H9 (cell line): Measurements from ENCODE around the gene TBXAS1. TPM values are rescaled to one million over a fixed set of nuclear protein-coding genes. Genes with fewer than 3 reads are reported as not detected.

ENCODE experiments used
- DNase-seq: peaks from one replicate; pipeline ENCODE4 v3.0.0-alpha.2; 2017
- H2AFZ ChIP-seq: one replicate; pipeline ENCODE4 v1.6.1; 2013; ENCODE audit warnings: mild to moderate bottlenecking, low read length, control low read depth, moderate library complexity
- H2AK5ac ChIP-seq: 2 replicates; pipeline ENCODE4 v1.6.1; 2013; ENCODE audit warnings: low read length, control low read depth, mixed read lengths; ENCODE audit not compliant: insufficient read length
- H2BK120ac ChIP-seq: one replicate; pipeline ENCODE4 v1.6.1; 2013; ENCODE audit warnings: low read depth, mild to moderate bottlenecking, low read length, control low read depth, inconsistent platforms; ENCODE audit not compliant: poor library complexity, severe bottlenecking
- H2BK12ac ChIP-seq: 2 replicates; pipeline ENCODE4 v1.6.1; 2013; ENCODE audit warnings: low read length, control low read depth, mixed read lengths, low read depth; ENCODE audit not compliant: insufficient read length
- H2BK15ac ChIP-seq: 2 replicates; pipeline ENCODE4 v1.6.1; 2013; ENCODE audit warnings: low read depth, low read length, control low read depth
- H2BK20ac ChIP-seq: one replicate; pipeline ENCODE4 v1.6.1; 2013; ENCODE audit warnings: low read depth, mild to moderate bottlenecking, low read length, control low read depth, inconsistent platforms; ENCODE audit not compliant: poor library complexity, severe bottlenecking
- H2BK5ac ChIP-seq: 2 replicates; pipeline ENCODE4 v1.6.1; 2013; ENCODE audit warnings: low read length, control low read depth, mixed read lengths; ENCODE audit not compliant: insufficient read length
- H3K14ac ChIP-seq: 2 replicates; pipeline ENCODE4 v1.6.1; 2013; ENCODE audit warnings: low read length, control low read depth; ENCODE audit not compliant: insufficient read depth
- H3K18ac ChIP-seq: 2 replicates; pipeline ENCODE4 v1.6.1; 2013; ENCODE audit warnings: low read depth, mild to moderate bottlenecking, mixed read lengths, low read length, control low read depth; ENCODE audit not compliant: insufficient read length
- H3K23ac ChIP-seq: 2 replicates; pipeline ENCODE4 v1.6.1; 2013; ENCODE audit warnings: low read length, control low read depth, mixed read lengths, low read depth; ENCODE audit not compliant: insufficient read length
- H3K23me2 ChIP-seq: 2 replicates; pipeline ENCODE4 v1.6.1; 2013; ENCODE audit warnings: low read depth, mild to moderate bottlenecking, mixed read lengths, low read length, control low read depth; ENCODE audit not compliant: insufficient read length, poor library complexity, severe bottlenecking
- H3K27ac ChIP-seq: 2 replicates; pipeline ENCODE4 v1.5.1; 2013; ENCODE audit warnings: low read length, control low read depth, mixed read lengths, low read depth; ENCODE audit not compliant: insufficient read length
- H3K27me3 ChIP-seq: 2 replicates; pipeline ENCODE4 v1.6.1; 2013; ENCODE audit warnings: low read length, control low read depth, inconsistent platforms; ENCODE audit not compliant: insufficient read depth
- H3K4ac ChIP-seq: 2 replicates; pipeline ENCODE4 v1.6.1; 2013; ENCODE audit warnings: low read depth, mild to moderate bottlenecking, control low read depth, inconsistent platforms, low read length, moderate library complexity
- H3K4me1 ChIP-seq: 2 replicates; pipeline ENCODE4 v1.6.1; 2013; ENCODE audit warnings: low read length, control low read depth, inconsistent platforms; ENCODE audit not compliant: insufficient read depth
- H3K4me2 ChIP-seq: 2 replicates; pipeline ENCODE4 v1.6.1; 2013; ENCODE audit warnings: low read length, control low read depth, mixed read lengths; ENCODE audit not compliant: insufficient read length, insufficient read depth
- H3K56ac ChIP-seq: 2 replicates; pipeline ENCODE4 v1.6.1; 2013; ENCODE audit warnings: low read depth, mild to moderate bottlenecking, mixed read lengths, low read length, control low read depth; ENCODE audit not compliant: insufficient read length
- H3K79me1 ChIP-seq: 2 replicates; pipeline ENCODE4 v1.6.1; 2013; ENCODE audit warnings: low read depth, mild to moderate bottlenecking, moderate library complexity, low read length, control low read depth, inconsistent platforms; ENCODE audit not compliant: insufficient read depth, poor library complexity, severe bottlenecking
- H3K79me2 ChIP-seq: 2 replicates; pipeline ENCODE4 v1.6.1; 2013; ENCODE audit warnings: low read length, control low read depth, inconsistent platforms; ENCODE audit not compliant: insufficient read depth
- H3K9ac ChIP-seq: 2 replicates; pipeline ENCODE4 v1.6.1; 2013; ENCODE audit warnings: low read length, control low read depth, mixed read lengths; ENCODE audit not compliant: insufficient read length; ENCODE audit errors: extremely low read depth
- H3K9me3 ChIP-seq: one replicate; pipeline ENCODE4 v1.6.1; 2013; ENCODE audit warnings: low read depth, low read length, inconsistent platforms; ENCODE audit not compliant: control insufficient read depth
- H3T11ph ChIP-seq: one replicate; pipeline ENCODE4 v1.6.1; 2013; ENCODE audit warnings: mild to moderate bottlenecking, low read length, control low read depth, inconsistent platforms
- H4K20me1 ChIP-seq: one replicate; pipeline ENCODE4 v1.6.1; 2013; ENCODE audit not compliant: control insufficient read depth, insufficient read length, insufficient read depth
- H4K5ac ChIP-seq: 2 replicates; pipeline ENCODE4 v1.6.1; 2013; ENCODE audit warnings: low read depth, mild to moderate bottlenecking, mixed read lengths, low read length, control low read depth; ENCODE audit not compliant: insufficient read length
- H4K8ac ChIP-seq: replicated peaks from 2 replicates; pipeline ENCODE4 v1.6.1; 2013; ENCODE audit warnings: low read length, control low read depth, mixed read lengths, low read depth; ENCODE audit not compliant: insufficient read length
- H4K91ac ChIP-seq: 2 replicates; pipeline ENCODE4 v1.6.1; 2013; ENCODE audit warnings: low read depth, mild to moderate bottlenecking, moderate library complexity, mixed read lengths, low read length, control low read depth; ENCODE audit not compliant: insufficient read length
- H3K27ac Mint-ChIP-seq, 3 experiments: 2 replicates in 2 of 3; 3 replicates in 1 of 3; pipeline ENCODE4 v1.8.0; 2020 to 2021; ENCODE audit warnings: mixed read lengths in 3 of 3, mild to moderate bottlenecking in 1 of 3, moderate library complexity in 1 of 3
- H3K27me3 Mint-ChIP-seq: 2 replicates; pipeline ENCODE4 v1.8.0; 2021; ENCODE audit warnings: low read depth, mild to moderate bottlenecking, moderate library complexity, mixed read lengths
- H3K36me3 Mint-ChIP-seq, 3 experiments: 2 replicates in 2 of 3; 3 replicates in 1 of 3; pipeline ENCODE4 v1.8.0; 2020 to 2021; ENCODE audit warnings: low read depth in 3 of 3, mixed read lengths in 3 of 3; ENCODE audit not compliant: insufficient read depth in 1 of 3
- H3K4me1 Mint-ChIP-seq, 2 experiments: 2 replicates each; pipeline ENCODE4 v1.8.0; 2020; ENCODE audit warnings: mixed read lengths in 2 of 2
- H3K4me3 Mint-ChIP-seq, 2 experiments: 2 replicates in 1 of 2; 3 replicates in 1 of 2; pipeline ENCODE4 v1.8.0; 2020 to 2021; ENCODE audit warnings: mild to moderate bottlenecking in 2 of 2, mixed read lengths in 2 of 2, moderate library complexity in 1 of 2
- H3K9me3 Mint-ChIP-seq, 2 experiments: 2 replicates in 1 of 2; 3 replicates in 1 of 2; pipeline ENCODE4 v1.8.0; 2020; ENCODE audit warnings: mild to moderate bottlenecking in 2 of 2, mixed read lengths in 2 of 2, moderate library complexity in 1 of 2
- CTCF ChIP-seq: fragments of 200-600 bp; sonication (generic); conservative IDR thresholded peaks from 3 replicates; pipeline ENCODE4 v1.8.0; 2021; ENCODE audit warnings: antibody characterized with exemption, mild to moderate bottlenecking
- WGBS: extraction: QIAGEN DNeasy Blood & Tissue Kit; methylation state at CpG from one replicate; pipeline ENCODE4 v1.1.7; 2013; ENCODE audit warnings: missing lambda C conversion rate, low lambda C conversion rate, mixed read lengths; ENCODE audit not compliant: insufficient read length; ENCODE audit errors: extremely low coverage; 5-methylcytosine and 5-hydroxymethylcytosine counted together
- total RNA-seq: library from RNA; stranded (reverse); gene quantifications from 2 replicates; pipeline ENCODE4 v1.2.1, GENCODE V29; 2021

The TBXAS1 gene
- total RNA-seq, 1 experiment from 2014 or later: 0.39 TPM

- H3K56ac ChIP-seq: no peak overlapping the region
- no peak overlapping the region for H4K91ac ChIP-seq
- no peak overlapping the region for H3K14ac ChIP-seq
- no peaks in the 10 kb centered on the region for H3K27me3 ChIP-seq
- no peak for TF ChIP-seq CTCF
- H3K27ac ChIP-seq: no peak overlapping the region
- H3T11ph ChIP-seq: no peak overlapping the region
- H3K23me2 ChIP-seq: no peaks in the 10 kb centered on the region
- H3K79me1 ChIP-seq: no peaks in the 10 kb centered on the region
- Mint-ChIP-seq H3K27me3 (no peaks in the 10 kb centered on the region; the same call in 1 of the 2 replicates), H3K36me3 (no peaks in the 10 kb centered on the region), H3K9me3 (peaks cover 0 to 1% of the 10 kb centered on the region in 2 experiments; a peak in 2 of 5 replicates), H3K27ac (no peak overlapping the region), H3K4me3 (no peak overlapping the region), H3K4me1 (peaks cover 5 to 6% of the 10 kb centered on the region in 2 experiments; a peak in 3 of 4 replicates)
- no peaks in the 10 kb centered on the region for H3K79me2 ChIP-seq
- H2BK12ac ChIP-seq: no peak overlapping the region
- no peak overlapping the region for H2AFZ ChIP-seq
- no peak overlapping the region for H2BK120ac ChIP-seq
- H2BK15ac ChIP-seq: no peak overlapping the region
- H2BK5ac ChIP-seq: no peak overlapping the region
- no peak for DNase-seq
- H3K4ac ChIP-seq: no peak overlapping the region
- WGBS: no CpG with 5 or more reads among the region's 7 CpGs
- H3K18ac ChIP-seq: no peak overlapping the region
- H3K4me1 ChIP-seq: no peaks in the 10 kb centered on the region
- no peak overlapping the region for H3K9ac ChIP-seq
- no peak overlapping the region for H4K5ac ChIP-seq
- H3K23ac ChIP-seq: no peak overlapping the region
- H2BK20ac ChIP-seq: no peak overlapping the region
- H2AK5ac ChIP-seq: no peak overlapping the region
- H3K9me3 ChIP-seq: no peaks in the 10 kb centered on the region
- no peaks in the 10 kb centered on the region for H4K20me1 ChIP-seq
- no peak overlapping the region for H3K4me2 ChIP-seq
- no peak overlapping the region for H4K8ac ChIP-seq
Measured at GRCh38 chr7:139884441-139884840, 55.4 kb downstream of the TBXAS1 start.
